Heart left ventricle (tissue), 13 donors: ENCODE data around the gene PGLYRP1.

ENCODE experiments used
- POLR2A ChIP-seq, 2 donors: fragments of 450-650 bp; IDR thresholded peaks; one replicate each; pipeline ENCODE4 v1.6.1; 2017; ENCODE audit warnings: antibody characterized with exemption in 2 of 2, mild to moderate bottlenecking in 2 of 2, moderate library complexity in 2 of 2
- TF ChIP-seq, protein P1 (sequence below), 12 donors: fragments of 200-600 bp; sonication (generic) in 4 of 12; IDR thresholded peaks; one replicate each; pipeline versions ENCODE4 v1.5.0 to v1.8.0; 2018 to 2022; ENCODE audit warnings: antibody characterized with exemption in 12 of 12, mild to moderate bottlenecking in 5 of 12
- donor health status: ischemic (EF 13 %, LVEDD 7.1; RV severe dilation, severe dysfunction).
- donor health status: DM: no; HTN: yes; CAD: no.
- donor health status: DM: no; HTN: no; CAD: no.
- donor health status: ischemic (EF 25% LVEDD 6.9; RV normal size, moderate dysfunction).
- donor health status: ischemic (EF 25% LVEDD 5.7; RV mildly dilated, moderate dysfunction).
- donor health status: ischemic (EF 35%, LVEDD 5.7; RV mildly dilated, moderate dysfunction).
- donor health status: nonischemic (EF 11% LVEDD 7.7; RV severe dilation, severe dysfunction).
- donor health status: DM: yes; HTN: yes; CAD: no.
- donor health status: PGD.
- donor health status: ischemic (EF 29% LVEDD 5.4; RV normal size, mild dysfunction).
- donor health status: nonischemic (EF 23%, LVEDD 6.1; RV moderate dilation, normal function).

DNA sequence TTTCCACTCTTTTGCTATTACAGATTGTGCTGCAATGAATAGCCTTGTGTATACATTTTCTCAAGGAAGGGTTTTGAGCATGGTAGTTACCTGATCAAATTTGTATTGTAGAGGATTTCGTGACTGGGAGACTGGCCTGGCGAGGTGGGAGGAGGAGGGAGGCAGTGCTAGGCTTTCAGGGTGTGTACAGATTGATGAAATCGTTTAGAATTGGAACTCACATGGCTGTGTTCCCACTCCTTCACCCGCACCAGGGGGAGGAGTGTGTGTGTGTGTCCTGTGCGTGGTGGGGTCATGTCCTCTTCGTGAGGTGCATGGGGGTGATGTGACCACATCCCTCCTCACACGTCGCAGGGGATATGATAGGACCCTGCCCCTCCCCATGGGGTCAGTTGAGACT, 8.3 kb downstream of the PGLYRP1 start:
- TF ChIP-seq, protein P1, sequence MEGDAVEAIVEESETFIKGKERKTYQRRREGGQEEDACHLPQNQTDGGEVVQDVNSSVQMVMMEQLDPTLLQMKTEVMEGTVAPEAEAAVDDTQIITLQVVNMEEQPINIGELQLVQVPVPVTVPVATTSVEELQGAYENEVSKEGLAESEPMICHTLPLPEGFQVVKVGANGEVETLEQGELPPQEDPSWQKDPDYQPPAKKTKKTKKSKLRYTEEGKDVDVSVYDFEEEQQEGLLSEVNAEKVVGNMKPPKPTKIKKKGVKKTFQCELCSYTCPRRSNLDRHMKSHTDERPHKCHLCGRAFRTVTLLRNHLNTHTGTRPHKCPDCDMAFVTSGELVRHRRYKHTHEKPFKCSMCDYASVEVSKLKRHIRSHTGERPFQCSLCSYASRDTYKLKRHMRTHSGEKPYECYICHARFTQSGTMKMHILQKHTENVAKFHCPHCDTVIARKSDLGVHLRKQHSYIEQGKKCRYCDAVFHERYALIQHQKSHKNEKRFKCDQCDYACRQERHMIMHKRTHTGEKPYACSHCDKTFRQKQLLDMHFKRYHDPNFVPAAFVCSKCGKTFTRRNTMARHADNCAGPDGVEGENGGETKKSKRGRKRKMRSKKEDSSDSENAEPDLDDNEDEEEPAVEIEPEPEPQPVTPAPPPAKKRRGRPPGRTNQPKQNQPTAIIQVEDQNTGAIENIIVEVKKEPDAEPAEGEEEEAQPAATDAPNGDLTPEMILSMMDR (IDR thresholded peaks at IDR 0.05), result no peak
- TF ChIP-seq POLR2A (IDR thresholded peaks at IDR 0.05), result no peak
